ENCODE measurements around the gene CLSTN1.

Gene CLSTN1

DNA sequence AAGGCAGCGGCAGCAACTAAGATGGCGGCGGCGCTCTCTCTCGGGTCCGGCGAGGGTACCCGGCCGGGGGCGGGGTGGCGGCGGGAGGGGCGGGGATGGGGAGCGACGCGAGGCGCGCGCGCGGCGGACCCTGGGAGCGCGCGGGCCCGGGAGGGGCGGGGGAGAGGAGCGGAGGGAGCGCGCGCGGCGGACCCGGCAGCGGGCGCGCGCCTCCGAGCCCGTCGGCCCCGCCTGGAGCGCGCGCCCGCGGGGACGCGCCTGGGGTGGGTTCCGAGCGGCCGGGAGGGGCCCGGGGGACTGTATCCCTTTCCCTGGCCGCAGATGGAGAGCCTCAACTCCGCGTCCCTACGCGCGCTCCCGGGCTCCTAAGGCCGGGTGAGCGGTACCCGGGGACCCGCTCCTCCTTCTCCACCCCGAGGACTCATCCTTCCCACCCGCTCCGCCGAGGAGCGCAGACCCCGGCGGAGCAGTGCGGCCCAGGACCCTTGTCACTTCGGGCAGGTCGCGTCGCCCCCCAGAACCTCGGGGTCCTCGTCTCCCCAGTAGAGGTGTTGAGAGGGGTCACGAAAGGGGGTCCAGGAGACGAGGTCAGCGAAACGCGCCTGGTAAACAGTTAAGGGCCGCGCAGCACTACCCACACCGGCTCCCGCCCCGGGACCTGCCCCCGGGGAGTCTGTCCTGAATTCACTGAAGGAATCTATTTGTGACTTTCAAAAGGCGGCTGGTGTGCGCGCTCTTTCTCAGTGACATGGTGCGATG, at the start of gene CLSTN1:
Gene CLSTN1, minus strand, starts transcription at position 23 of the 759 bp plus-strand sequence. CDS start 232 bp downstream, outside the sequence.
- DNase-seq (ENCODE audit: low read depth) = peak; percentile 87

DNA sequence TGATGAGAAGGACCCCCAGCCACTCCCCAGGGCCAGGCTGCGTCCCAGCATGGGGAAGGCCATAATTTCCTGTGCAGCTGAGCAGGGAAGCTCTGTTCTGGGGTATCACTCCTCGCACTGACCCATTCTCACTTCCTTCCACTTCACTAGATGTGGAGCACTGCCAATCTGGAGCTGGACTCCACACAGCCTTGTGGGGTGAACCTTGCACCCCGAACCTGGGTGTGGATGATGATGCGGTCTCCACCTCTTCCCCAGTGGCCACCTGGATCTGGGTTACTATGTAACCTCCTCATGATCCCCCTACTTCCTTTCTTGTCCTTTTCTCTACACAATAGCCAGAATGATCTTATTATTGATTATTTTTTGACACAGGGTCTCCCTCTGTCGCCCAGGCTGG, 49.6 kb upstream of the CLSTN1 start:
- no peak for DNase-seq (ENCODE audit: low read depth)

DNA sequence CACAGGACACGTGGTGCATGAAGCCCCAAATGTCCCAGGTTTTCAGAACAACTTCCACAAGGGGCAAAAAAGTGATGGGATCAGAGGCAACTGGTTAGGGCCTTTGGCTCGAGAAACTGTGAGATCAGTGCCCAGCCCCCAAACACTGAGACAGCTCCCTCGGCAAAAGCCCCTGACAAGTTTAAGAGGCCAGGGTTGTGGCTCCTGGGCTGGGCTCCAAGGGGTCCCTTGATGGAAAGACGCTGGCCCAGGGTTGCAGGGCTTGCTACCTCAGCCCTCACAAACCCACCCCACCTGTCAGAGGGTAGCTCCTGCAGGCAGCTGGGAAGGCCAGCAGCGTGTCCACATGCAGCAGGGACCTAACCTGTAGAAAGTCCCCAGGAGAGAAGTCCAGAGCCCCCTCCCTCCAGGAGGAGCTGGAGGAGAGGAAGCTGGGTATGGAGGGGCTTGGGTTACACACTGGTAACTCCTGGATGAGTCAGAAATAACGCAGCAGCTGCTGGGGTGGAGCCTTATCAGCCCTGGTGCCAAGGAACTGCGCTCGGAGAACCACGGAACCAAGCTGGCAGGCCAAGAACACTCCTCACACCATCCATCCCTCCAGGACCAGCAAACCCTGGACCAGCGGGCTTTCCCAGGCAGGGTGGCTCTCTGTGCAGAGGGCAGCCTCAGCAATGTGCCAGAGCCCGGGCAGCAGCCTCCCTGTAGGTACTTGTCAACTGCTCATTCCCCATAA, 48.8 kb upstream of the CLSTN1 start:
- DNase-seq (ENCODE audit: low read depth) = no peak

DNA sequence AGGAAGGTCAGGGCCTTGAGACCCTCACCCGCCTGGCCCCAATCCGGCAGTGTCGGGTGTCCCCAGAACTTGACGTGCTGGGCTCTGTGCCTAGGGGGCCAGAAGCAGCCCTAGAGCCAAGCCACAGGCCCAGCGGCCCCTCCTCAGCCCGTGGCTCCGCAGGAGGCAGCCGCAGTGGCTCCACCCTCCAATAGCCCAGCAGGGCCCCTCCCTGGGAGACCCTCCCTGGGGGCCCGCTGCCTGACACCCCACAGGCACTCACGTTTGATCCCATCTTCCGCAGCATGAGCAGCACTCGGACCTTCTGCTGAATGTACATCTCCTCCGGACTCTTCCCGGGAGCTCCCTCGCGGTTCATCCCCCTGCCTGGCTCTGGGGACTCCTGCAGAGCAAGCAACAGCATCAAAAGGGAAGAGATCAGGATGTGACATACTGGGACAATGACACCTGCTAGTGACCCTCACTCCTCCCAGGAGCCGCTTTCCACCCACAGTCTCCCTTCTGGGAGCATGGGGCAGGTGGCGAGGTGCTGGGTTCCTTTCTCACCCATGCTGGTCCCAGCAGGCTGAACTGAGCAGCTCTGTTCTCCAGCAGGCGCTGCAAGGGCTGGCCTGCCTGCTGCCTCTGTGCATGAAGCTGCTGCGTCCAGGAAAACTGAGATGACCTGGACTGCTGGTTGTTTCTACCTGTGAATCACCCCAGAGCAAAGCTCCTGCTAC, 48.1 kb upstream of the CLSTN1 start:
- no peak for DNase-seq (ENCODE audit: low read depth)

DNA sequence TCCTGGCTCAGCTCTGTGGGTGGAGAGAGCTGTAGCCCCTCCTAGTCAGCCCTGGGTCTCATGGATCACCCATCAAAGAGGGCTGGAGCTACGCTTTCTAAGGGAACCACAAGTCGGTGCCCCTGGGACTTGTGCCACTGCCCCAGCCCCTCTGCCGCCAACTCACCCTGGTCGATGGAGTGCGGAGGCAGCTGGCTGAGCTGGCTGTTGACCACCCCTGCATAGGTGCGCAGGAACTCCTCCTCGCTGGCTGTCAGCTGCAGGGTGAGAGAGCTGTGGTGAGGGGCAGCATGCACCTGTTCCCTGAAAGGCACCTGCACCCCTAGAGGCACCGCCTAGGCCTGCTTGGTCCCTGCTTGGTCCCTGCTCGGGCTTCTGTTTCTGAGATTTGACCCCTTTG, 47.3 kb upstream of the CLSTN1 start:
- no peak for DNase-seq (ENCODE audit: low read depth)

- no peak for DNase-seq (ENCODE audit: low read depth)
Measured at GRCh38 chr1:9870572-9870971, 46.8 kb upstream of the CLSTN1 start.

- DNase-seq (ENCODE audit: low read depth) = no peak
Measured at GRCh38 chr1:9869831-9870251, 46.1 kb upstream of the CLSTN1 start.

DNA sequence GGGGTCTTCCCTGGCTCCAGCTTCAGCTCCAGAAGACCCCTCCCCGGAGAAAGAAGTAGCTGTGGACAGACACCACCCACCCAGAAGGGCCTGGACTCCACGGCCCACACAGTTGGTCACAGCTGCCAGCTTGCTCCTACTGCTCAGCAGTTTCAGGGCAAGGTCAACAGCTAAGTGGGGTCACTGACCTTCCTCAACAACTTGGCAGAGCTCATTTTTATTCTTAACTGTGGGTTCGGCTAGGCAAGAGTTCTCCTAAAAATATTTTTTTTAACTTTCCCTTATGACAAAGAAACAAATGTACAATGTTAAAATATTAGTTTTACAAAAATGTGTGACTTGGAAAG, 44.5 kb upstream of the CLSTN1 start:
- DNase-seq (ENCODE audit: low read depth) = no peak

- DNase-seq (ENCODE audit: low read depth) = peak; percentile 45
Measured at GRCh38 chr1:9867408-9868243, 43.9 kb upstream of the CLSTN1 start.

- DNase-seq (ENCODE audit: low read depth) = no peak
Measured at GRCh38 chr1:9866836-9867235, 43.1 kb upstream of the CLSTN1 start.

DNA sequence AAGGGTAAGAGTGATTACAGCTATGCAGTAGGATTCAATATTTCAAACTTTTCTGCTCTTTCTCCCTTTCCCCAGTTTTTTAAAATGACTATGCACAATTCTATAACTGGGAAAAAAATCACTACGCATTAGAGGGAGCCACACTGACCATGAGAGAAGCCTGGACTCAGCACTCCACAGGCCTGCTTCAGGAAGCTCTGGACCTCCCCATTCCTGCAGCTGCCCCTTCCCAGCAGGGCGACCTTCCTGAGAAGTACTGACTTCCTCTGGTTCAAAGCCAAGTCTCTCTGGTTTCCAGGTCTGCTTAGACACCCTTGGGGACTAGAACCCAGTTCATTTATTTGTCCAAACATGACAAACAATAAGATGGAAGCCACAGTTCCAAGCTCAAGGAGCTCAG, 42.0 kb upstream of the CLSTN1 start:
- no peak for DNase-seq (ENCODE audit: low read depth)

GRCh38 chr1:9863371-9863770, 39.6 kb upstream of the CLSTN1 start:
- DNase-seq (ENCODE audit: low read depth) = no peak

DNA sequence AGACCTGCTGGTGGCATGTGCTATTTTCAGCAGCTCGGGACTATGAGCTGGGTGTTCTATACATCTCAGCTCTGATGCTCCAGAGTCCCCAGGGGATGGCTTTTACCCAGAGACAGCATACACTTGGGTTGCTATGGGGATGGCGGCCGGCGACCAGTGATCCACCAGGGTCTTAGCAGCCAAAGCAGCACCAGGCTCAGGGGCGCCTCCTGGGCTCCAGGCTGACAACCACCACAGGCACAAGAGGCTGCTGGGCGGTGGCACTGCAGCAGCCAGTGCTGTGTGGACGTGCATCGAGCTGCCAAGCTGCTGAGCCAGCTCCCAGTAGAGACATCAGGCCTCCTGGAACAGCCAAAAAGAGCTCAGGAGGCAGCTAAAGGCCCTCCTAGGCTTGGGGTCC, 37.6 kb upstream of the CLSTN1 start:
- DNase-seq (ENCODE audit: low read depth) = no peak

- DNase-seq (ENCODE audit: low read depth) = no peak
Measured at GRCh38 chr1:9860887-9861286, 37.1 kb upstream of the CLSTN1 start.

DNA sequence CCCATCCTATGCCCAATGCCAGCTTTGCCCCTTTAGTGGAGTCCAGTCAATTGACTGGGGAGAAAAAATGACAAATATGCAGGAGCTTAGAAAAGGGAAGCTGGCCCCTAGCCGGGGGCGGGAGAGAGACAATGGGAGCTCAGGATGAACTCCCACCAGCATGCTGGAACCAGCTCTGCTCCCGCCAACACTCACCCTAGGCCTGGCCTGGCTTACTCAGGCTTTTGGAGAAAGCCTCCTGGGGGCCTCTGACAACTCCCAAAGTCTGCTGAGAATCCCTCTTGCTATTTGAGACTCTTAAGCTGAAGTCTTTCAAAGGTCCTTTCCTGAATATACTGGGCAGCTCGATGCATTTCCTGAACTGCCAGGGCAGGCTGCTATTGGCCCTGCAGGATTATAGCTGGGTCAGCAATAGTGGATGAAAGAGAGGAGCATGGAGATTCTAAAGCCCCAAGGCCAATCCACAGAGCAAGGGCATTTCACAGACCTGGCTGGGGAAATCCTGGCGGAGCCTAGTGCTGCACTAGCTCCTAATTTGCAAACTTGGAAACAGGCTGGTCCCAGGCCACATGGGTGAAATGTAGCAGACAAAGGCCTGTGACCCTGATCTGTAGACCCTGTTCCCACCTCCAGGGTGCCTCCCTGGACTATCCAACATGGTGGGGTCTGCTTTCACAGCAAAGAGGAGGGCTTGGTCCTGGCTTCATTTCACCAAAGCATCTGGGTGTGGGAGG, 35.7 kb upstream of the CLSTN1 start:
- no peak for DNase-seq (ENCODE audit: low read depth)

- DNase-seq (ENCODE audit: low read depth) = no peak
Measured at GRCh38 chr1:9858293-9859035, 34.7 kb upstream of the CLSTN1 start.

DNA sequence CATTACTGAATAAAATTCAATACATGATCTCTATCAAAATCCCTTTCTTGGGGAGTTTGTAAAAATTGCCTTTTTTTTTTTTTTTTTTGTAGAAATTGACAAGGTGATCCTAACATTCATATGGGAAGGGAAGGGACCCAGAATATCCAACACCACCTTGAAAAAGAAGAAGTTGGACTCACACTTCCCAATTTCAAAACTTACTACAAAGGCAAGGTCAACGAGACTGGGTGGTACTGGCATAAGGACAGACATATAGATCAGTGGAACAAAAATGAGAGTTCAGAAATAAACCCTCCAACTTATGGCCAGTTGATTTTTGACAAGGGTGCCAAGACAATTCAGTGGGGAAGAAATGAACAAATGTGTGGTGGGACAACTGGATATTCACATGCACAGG, 31.4 kb upstream of the CLSTN1 start:
- DNase-seq (ENCODE audit: low read depth) = no peak

DNA sequence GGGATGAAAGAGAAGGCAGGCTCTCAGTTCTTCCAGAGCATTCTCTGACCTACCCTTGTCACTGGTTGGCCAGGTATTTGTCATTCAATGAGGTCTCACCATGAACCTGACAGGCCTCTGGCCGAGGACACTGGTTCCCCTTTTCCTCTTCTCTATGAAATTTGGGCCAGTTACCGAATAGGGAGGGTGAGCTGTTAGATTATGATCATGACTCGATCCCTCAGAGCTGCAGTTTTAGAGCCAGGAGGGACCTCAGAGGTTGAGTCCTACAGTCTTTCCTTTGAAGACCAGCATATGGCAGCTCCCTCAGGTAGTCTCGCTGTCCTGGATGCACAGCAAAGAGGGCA, 29.5 kb upstream of the CLSTN1 start:
- no peak for DNase-seq (ENCODE audit: low read depth)

DNA sequence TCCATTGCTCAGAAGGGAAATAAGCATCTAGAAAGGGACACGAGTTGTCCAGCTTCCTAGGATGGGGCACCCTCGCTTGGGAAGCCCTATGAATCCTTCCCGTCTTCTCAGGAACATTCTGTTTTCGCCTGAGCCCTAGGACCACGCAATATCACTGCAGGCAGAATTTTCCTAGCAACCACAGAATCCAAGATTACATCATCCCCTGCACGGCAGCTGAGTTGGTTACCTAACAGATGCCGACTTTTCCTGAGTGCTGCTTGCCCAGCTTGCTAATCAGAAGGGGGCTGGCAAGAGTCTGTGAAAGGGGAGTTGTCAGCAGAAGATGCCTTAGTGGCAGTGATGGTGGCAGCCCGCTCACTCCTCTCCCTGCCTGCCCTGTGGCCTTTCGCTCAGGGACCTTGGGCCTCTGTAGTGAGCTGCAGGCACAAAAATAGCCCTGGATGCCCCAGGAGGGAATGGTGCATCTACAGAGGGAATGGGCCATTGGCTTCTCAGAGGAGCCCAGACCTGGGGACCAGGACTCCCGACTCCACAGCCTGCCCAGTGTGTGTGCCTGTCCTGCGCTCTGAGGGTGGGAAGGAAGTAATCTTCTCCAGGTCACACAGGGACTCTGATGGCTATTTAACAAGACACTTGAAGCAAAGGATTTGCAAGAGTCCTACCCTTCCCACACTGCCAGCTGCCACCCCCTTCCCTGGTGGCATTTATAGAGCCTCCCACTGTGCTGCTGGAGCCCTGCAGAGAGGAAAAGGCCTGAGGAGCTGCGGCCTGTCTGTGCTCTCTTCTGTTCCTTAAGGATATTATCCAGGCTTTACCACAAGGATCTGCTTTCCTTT, 28.9 kb upstream of the CLSTN1 start:
- DNase-seq (ENCODE audit: low read depth) = peak; percentile 54

DNA sequence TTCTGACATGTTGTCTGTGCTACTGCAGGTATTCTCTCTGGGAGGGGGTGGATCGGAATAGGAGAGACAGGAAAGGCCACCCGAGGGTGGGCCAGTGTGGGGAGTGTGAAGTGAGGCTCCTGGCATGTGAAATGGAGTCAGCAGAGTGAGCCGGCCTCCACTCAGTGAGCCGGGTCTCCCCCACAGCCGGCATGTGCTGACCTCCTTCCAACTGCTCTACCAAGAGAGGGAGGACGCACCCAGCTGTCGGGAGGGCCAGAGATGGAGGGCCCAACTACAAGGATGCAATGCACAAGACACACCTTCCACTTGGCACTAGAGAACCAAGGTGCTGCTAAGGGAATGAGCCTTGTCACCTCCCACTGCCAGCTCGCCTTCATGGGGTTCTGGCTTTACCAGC, 28.2 kb upstream of the CLSTN1 start:
- DNase-seq (ENCODE audit: low read depth) = no peak

Measured in fibroblast of gingiva (primary cell).